Keratinocyte (primary cell): ENCODE results near the gene CTNNA2. TPM values are rescaled to one million over a fixed set of nuclear protein-coding genes. Genes with fewer than 3 reads are reported as not detected.

ENCODE experiments used
- DNase-seq: peaks from one replicate; pipeline ENCODE4 v3.0.0-alpha.2; 2011; ENCODE audit warnings: low read depth, missing footprints, low spot score
- FAIRE-seq: peaks from 2 replicates; lab custom pipeline; 2011; peaks lifted over from hg19 to GRCh38; lab: Jason Lieb, UNC
- H2AFZ ChIP-seq: 2 replicates; pipeline ENCODE4 v1.6.0; 2012; ENCODE audit warnings: low read length, control low read depth, inconsistent platforms; ENCODE audit not compliant: control insufficient read depth
- H3K27ac ChIP-seq: 2 replicates; pipeline ENCODE4 v1.5.1; 2011; ENCODE audit warnings: low read length; ENCODE audit not compliant: control insufficient read depth, insufficient read depth
- H3K27me3 ChIP-seq: 3 replicates; pipeline ENCODE4 v1.6.0; 2011; ENCODE audit warnings: low read length; ENCODE audit not compliant: control insufficient read depth, insufficient read depth; ENCODE audit errors: extremely low read depth
- H3K36me3 ChIP-seq, 2 experiments: 2 replicates in 1 of 2; 3 replicates in 1 of 2; pipeline ENCODE4 v1.5.1; 2011; ENCODE audit warnings: low read length in 2 of 2, mild to moderate bottlenecking in 1 of 2; ENCODE audit not compliant: control insufficient read depth in 2 of 2, insufficient read depth in 2 of 2; ENCODE audit errors: extremely low read depth in 1 of 2
- H3K4me1 ChIP-seq: 3 replicates; pipeline ENCODE4 v1.5.1; 2011; ENCODE audit warnings: low read length; ENCODE audit not compliant: control insufficient read depth, insufficient read depth; ENCODE audit errors: extremely low read depth
- H3K4me2 ChIP-seq: 3 replicates; pipeline ENCODE4 v1.6.0; 2011; ENCODE audit warnings: low read depth, low read length; ENCODE audit not compliant: control insufficient read depth, insufficient read depth; ENCODE audit errors: extremely low read depth
- H3K4me3 ChIP-seq, 3 experiments: fragments of 200-600 bp in 1 of 3; sonication (generic) in 1 of 3; 2 replicates in 2 of 3; 3 replicates in 1 of 3; pipeline ENCODE4 v1.5.1; 2011 to 2016; ENCODE audit warnings: low read length in 3 of 3, mild to moderate bottlenecking in 3 of 3, control low read depth in 2 of 3, inconsistent platforms in 1 of 3, low read depth in 1 of 3, mixed read lengths in 1 of 3, mixed run types in 1 of 3, moderate library complexity in 1 of 3; ENCODE audit not compliant: control insufficient read depth in 2 of 3, insufficient read depth in 2 of 3; ENCODE audit errors: extremely low read depth in 1 of 3
- H3K79me2 ChIP-seq: 2 replicates; pipeline ENCODE4 v1.6.0; 2012; ENCODE audit warnings: low read length; ENCODE audit not compliant: control insufficient read depth, insufficient read depth
- H3K9ac ChIP-seq: 3 replicates; pipeline ENCODE4 v1.6.0; 2011; ENCODE audit warnings: low read length; ENCODE audit not compliant: control insufficient read depth, insufficient read depth; ENCODE audit errors: extremely low read depth
- H3K9me1 ChIP-seq: 3 replicates; pipeline ENCODE4 v1.6.0; 2011; ENCODE audit warnings: low read length; ENCODE audit not compliant: control insufficient read depth, insufficient read depth; ENCODE audit errors: extremely low read depth
- H3K9me3 ChIP-seq: 2 replicates; pipeline ENCODE4 v1.5.1; 2012; ENCODE audit warnings: low read depth, low read length; ENCODE audit not compliant: control insufficient read depth
- H4K20me1 ChIP-seq: 3 replicates; pipeline ENCODE4 v1.6.0; 2011; ENCODE audit warnings: low read length; ENCODE audit not compliant: control insufficient read depth, insufficient read depth; ENCODE audit errors: extremely low read depth
- CTCF ChIP-seq, 3 experiments: IDR thresholded peaks in 1 of 3; conservative IDR thresholded peaks in 1 of 3; optimal IDR thresholded peaks in 1 of 3; 2 replicates in 2 of 3; 3 replicates in 1 of 3; pipeline versions ENCODE3 to v1.5.1; 2011; ENCODE audit warnings: low read length in 3 of 3, mild to moderate bottlenecking in 3 of 3, moderate library complexity in 2 of 3, control low read depth in 1 of 3, inconsistent platforms in 1 of 3; ENCODE audit not compliant: insufficient read depth in 2 of 3; ENCODE audit errors: extremely low read depth in 1 of 3
- EZH2 ChIP-seq: IDR thresholded peaks from one replicate; pipeline ENCODE4 v1.6.1; 2012; ENCODE audit warnings: inconsistent platforms, mild to moderate bottlenecking, low read length, moderate library complexity
- dilution Hi-C: fragments of 300-500 bp; cut with MboI; formaldehyde crosslinking; loops from one replicate; pipeline ENCODE4 v1.7.0; 2020; ENCODE audit warnings: low sequenced_read_pairs; ENCODE audit not compliant: extremely low pct_ligation_motif_present
- polyA plus RNA-seq, 5 experiments: library from polyadenylated mRNA; depleted of rRNA in 3 of 5; stranded (reverse) in 3 of 5; stranded (forward) in 1 of 5; unstranded in 1 of 5; fragments of >200 nt; gene quantifications; 1 replicate in 1 of 5; 2 replicates in 3 of 5; 3 replicates in 1 of 5; pipeline versions ENCODE4 v1.2.1 to v1.2.3, GENCODE V29; 2011 to 2012; ENCODE audit warnings: missing spikeins in 2 of 5, low read depth in 1 of 5, low replicate concordance in 1 of 5

The CTNNA2 gene
- polyA plus RNA-seq, 1 donor (not counting 4 experiments of a cell fraction or from before 2014, with no cell fraction given), result not detected

DNA sequence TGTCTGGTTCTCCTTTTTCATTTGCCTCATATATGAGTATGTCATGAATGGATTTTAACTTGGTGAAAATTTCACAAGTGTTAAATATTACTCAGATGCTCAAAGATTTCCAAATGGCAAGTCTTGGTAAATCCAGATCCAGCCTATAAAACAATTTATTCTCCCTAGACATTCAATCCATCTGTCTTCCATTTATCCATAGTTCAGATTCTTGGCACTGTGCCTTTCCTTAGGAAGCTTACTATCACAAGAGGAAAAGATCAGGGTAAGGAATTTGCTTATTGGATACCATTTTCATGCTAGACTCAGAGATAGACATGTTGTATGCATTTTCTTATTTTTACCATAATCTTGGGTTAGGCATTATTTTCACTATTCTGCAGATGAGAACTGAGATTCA is 864.2 kb downstream of the CTNNA2 start:
- H3K9me3 ChIP-seq, result no peaks in the 10 kb centered on the region
- dilution Hi-C loops, result no loop called here
- no peak overlapping the region for H3K9ac ChIP-seq
- no peaks in the 10 kb centered on the region for H3K4me1 ChIP-seq
- H3K36me3 ChIP-seq, result no peaks in the 10 kb centered on the region
- TF ChIP-seq EZH2 (no peak), CTCF (optimal IDR thresholded peaks at IDR 0.05 in 1 of 3, IDR thresholded peaks at IDR 0.05 in 1 of 3, conservative IDR thresholded peaks at IDR 0.05 in 1 of 3; ENCODE audit: extremely low read depth in 1 of 3, insufficient read depth in 2 of 3, low read length in 3 of 3) (no peak)
- H3K27ac ChIP-seq, result no peak overlapping the region
- no peak for DNase-seq
- H3K27me3 ChIP-seq, result no peaks in the 10 kb centered on the region
- FAIRE-seq, result no peak
- H3K79me2 ChIP-seq, result no peaks in the 10 kb centered on the region
- no peaks in the 10 kb centered on the region for H4K20me1 ChIP-seq
- no peak overlapping the region for H3K4me2 ChIP-seq
- H2AFZ ChIP-seq, result no peak overlapping the region
- no peak overlapping the region for H3K4me3 ChIP-seq
- H3K9me1 ChIP-seq, result no peaks in the 10 kb centered on the region

DNA sequence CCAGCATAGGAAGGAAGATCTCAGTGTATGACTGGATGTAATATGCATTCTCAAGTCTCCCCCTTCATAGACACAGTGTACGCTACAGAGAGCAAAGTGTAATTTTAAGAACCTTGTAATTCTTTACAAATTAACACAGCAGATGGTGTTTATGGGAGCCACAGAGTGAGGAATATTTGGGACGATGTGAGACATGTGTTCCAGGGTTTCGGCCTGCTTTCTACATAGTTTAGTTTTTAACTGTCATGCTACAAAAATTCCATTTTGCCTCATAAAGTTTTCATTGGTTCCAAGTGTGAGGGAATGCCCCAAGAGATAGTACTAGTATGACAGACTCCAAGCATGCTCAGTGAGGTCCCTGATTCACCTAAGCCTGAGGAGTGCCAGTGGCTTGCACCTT is 867.9 kb downstream of the CTNNA2 start:
- Histone ChIP-seq H3K27me3 (no peaks in the 10 kb centered on the region), H3K9me3 (no peaks in the 10 kb centered on the region), H3K79me2 (no peaks in the 10 kb centered on the region), H4K20me1 (no peaks in the 10 kb centered on the region), H3K36me3 (no peaks in the 10 kb centered on the region), H3K4me1 (no peaks in the 10 kb centered on the region), H3K4me3 (no peak overlapping the region), H3K9me1 (no peaks in the 10 kb centered on the region), H3K4me2 (no peak overlapping the region), H2AFZ (no peak overlapping the region), H3K27ac (no peak overlapping the region), H3K9ac (no peak overlapping the region)
- dilution Hi-C loops, result no loop called here
- no peak for FAIRE-seq
- TF ChIP-seq EZH2 (no peak), CTCF (optimal IDR thresholded peaks at IDR 0.05 in 1 of 3, IDR thresholded peaks at IDR 0.05 in 1 of 3, conservative IDR thresholded peaks at IDR 0.05 in 1 of 3; ENCODE audit: extremely low read depth in 1 of 3, insufficient read depth in 2 of 3, low read length in 3 of 3) (no peak)
- DNase-seq, result no peak
